ENCODE data around the gene CRACR2B. TPM values are rescaled to one million over a fixed set of nuclear protein-coding genes. Genes with fewer than 3 reads are reported as not detected.
A peak's percentile ranks its signal among the peaks of the same experiment; 100 is the strongest.

The CRACR2B gene
- total and polyA plus RNA-seq, 2 of the 13 experiments (the other 11 are each of a cell fraction or from before 2014, with no cell fraction given) = 14.9 to 21.0 TPM

DNA sequence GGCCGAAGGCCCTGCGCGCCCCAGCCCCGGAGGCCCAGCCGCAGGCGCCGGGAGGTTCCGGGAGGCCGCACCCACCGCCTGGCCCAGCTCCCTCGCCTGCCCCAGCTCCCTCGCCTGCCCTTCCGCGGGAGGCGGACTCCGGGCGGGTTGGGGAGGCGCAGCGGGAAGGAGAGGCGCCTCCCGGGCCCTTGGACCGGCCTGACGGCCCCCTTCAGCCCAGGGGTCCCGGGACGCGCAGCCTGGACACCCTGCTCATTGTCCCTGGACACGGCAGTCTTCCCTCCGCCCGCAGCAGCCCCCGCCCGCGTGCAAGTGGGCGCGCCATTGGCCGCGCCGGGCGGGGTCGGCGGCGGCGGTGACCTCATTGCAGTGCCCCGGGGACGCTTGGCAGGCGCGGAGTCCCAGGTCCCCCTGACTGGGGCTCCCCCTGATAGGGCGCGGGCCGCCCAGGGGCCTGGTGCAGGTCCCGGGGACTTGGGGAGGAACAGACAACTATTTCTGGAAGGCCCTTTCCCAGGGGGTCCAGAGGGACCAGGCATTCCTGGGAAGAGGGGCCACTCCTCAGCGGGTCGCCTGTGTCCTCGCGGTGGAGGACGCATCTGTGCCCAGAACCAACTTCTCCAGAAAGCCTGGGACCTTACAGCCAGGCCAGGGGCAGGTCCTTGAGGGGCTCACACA, 5.5 kb downstream of the CRACR2B start (continued):
- TF ChIP-seq, protein P1, sequence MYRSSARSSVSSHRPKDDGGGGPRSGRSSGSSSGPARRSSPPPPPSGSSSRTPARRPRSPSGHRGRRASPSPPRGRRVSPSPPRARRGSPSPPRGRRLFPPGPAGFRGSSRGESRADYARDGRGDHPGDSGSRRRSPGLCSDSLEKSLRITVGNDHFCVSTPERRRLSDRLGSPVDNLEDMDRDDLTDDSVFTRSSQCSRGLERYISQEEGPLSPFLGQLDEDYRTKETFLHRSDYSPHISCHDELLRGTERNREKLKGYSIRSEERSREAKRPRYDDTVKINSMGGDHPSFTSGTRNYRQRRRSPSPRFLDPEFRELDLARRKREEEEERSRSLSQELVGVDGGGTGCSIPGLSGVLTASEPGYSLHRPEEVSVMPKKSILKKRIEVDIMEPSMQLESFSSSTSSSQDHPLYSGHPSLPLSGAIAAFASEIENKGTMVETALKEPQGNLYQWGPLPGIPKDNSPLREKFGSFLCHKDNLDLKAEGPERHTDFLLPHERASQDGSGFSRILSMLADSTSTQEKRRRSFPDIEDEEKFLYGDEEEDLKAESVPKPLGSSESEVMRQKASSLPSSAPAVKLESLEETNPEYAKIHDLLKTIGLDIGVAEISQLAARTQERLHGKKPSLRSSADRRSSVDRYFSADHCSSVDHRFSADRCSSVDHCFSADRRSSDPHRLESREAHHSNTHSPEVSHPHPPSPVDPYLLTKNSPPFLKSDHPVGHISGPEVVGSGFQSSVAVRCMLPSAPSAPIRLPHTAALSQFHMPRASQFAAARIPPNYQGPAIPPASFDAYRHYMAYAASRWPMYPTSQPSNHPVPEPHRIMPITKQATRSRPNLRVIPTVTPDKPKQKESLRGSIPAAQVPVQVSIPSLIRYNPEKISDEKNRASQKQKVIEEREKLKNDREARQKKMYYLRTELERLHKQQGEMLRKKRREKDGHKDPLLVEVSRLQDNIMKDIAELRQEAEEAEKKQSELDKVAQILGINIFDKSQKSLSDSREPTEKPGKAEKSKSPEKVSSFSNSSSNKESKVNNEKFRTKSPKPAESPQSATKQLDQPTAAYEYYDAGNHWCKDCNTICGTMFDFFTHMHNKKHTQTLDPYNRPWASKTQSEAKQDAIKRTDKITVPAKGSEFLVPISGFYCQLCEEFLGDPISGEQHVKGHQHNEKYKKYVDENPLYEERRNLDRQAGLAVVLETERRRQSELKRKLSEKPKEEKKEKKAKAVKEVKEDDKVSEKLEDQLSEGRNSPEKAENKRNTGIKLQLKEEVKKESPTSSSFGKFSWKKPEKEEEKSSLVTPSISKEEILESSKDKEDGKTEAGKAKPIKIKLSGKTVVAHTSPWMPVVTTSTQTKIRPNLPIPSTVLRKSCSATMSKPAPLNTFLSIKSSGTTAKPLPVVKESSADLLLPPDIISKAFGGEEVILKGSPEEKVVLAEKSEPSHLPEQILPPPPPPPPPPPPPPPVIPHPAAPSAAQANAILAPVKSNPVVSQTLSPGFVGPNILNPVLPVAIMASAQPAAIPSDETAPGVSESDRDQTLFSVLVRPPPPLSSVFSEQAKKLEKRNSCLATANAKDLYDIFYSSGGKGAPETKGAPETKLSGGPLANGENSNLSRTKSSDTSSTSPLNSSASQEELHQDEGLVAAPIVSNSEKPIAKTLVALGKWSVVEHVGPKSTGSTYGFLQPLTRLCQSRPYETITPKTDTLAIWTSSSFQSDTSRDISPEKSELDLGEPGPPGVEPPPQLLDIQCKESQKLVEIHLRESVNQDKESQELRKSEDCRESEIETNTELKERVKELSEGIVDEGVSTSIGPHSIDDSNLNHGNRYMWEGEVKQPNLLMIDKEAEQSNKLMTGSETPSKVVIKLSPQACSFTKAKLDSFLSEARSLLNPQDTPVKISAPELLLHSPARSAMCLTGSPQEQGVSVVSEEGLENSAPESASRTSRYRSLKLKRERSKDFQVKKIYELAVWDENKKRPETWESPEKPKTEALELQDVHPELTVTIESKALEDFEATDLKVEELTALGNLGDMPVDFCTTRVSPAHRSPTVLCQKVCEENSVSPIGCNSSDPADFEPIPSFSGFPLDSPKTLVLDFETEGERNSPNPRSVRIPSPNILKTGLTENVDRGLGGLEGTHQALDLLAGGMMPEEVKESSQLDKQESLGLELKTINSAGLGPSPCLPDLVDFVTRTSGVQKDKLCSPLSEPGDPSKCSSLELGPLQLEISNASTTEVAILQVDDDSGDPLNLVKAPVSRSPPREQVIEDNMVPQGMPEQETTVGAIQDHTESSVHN (CRISPR knock-in tag; IDR thresholded peaks at IDR 0.05) = no peak
- TF ChIP-seq, protein P2, sequence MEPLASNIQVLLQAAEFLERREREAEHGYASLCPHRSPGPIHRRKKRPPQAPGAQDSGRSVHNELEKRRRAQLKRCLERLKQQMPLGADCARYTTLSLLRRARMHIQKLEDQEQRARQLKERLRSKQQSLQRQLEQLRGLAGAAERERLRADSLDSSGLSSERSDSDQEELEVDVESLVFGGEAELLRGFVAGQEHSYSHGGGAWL (CRISPR knock-in tag; IDR thresholded peaks at IDR 0.05) = no peak
- TF ChIP-seq SKI (IDR thresholded peaks at IDR 0.05; ENCODE audit: partially characterized antibody) (peak; percentile 33), RAD21 (CRISPR knock-in tag; IDR thresholded peaks at IDR 0.05) (peak; percentile 41; the same call in 1 of the 2 replicates), ZNF121 (CRISPR knock-in tag; IDR thresholded peaks at IDR 0.05) (no peak), ZNF557 (CRISPR knock-in tag; IDR thresholded peaks at IDR 0.05) (no peak), HMG20A (CRISPR knock-in tag; IDR thresholded peaks at IDR 0.05; ENCODE audit: borderline replicate concordance) (no peak), ZNF331 (CRISPR knock-in tag; IDR thresholded peaks at IDR 0.05) (no peak), YY1 (IDR thresholded peaks at IDR 0.05; ENCODE audit: insufficient read depth, insufficient replicate concordance, low read depth, low read length) (peak; percentile 68), NFIC (IDR thresholded peaks at IDR 0.05; ENCODE audit: low read length) (no peak), SNRNP70 (IDR thresholded peaks at IDR 0.05; ENCODE audit: low read depth, low read length) (no peak), ZNF616 (CRISPR knock-in tag; IDR thresholded peaks at IDR 0.05; ENCODE audit: low read depth) (no peak), FLYWCH1 (CRISPR knock-in tag; IDR thresholded peaks at IDR 0.05) (no peak), SP5 (CRISPR knock-in tag; IDR thresholded peaks at IDR 0.05; ENCODE audit: borderline replicate concordance, low read depth) (no peak)
- TF ChIP-seq, protein P3, sequence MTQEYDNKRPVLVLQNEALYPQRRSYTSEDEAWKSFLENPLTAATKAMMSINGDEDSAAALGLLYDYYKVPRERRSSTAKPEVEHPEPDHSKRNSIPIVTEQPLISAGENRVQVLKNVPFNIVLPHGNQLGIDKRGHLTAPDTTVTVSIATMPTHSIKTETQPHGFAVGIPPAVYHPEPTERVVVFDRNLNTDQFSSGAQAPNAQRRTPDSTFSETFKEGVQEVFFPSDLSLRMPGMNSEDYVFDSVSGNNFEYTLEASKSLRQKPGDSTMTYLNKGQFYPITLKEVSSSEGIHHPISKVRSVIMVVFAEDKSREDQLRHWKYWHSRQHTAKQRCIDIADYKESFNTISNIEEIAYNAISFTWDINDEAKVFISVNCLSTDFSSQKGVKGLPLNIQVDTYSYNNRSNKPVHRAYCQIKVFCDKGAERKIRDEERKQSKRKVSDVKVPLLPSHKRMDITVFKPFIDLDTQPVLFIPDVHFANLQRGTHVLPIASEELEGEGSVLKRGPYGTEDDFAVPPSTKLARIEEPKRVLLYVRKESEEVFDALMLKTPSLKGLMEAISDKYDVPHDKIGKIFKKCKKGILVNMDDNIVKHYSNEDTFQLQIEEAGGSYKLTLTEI (CRISPR knock-in tag; conservative IDR thresholded peaks at IDR 0.05) = no peak
- TF ChIP-seq, protein P4, sequence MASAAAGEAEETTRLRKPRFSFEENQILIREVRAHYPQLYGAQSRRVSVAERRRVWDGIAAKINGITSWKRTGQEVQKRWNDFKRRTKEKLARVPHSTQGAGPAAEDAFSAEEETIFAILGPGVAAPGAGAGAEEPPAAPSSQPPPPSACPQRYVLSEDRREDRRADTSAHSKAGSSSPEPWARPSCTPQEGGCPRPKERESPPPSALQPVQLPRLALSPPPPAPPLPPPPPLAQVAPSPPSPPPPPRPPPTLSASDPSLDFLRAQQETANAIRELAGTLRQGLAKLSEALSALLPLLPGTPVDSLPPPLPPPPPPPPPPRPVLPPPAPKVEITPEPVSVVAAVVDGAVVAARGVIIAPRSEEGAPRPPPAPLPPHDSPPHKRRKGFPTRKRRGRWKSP (CRISPR knock-in tag; IDR thresholded peaks at IDR 0.05) = no peak

Data from HepG2 (cell line).